Measurements from ENCODE around the gene CHN2. TPM values are rescaled to one million over a fixed set of nuclear protein-coding genes. Genes with fewer than 3 reads are reported as not detected.

Gene CHN2
- total RNA-seq, 1 donor from 2014 or later: 36.1 TPM

- TF ChIP-seq, protein P1, sequence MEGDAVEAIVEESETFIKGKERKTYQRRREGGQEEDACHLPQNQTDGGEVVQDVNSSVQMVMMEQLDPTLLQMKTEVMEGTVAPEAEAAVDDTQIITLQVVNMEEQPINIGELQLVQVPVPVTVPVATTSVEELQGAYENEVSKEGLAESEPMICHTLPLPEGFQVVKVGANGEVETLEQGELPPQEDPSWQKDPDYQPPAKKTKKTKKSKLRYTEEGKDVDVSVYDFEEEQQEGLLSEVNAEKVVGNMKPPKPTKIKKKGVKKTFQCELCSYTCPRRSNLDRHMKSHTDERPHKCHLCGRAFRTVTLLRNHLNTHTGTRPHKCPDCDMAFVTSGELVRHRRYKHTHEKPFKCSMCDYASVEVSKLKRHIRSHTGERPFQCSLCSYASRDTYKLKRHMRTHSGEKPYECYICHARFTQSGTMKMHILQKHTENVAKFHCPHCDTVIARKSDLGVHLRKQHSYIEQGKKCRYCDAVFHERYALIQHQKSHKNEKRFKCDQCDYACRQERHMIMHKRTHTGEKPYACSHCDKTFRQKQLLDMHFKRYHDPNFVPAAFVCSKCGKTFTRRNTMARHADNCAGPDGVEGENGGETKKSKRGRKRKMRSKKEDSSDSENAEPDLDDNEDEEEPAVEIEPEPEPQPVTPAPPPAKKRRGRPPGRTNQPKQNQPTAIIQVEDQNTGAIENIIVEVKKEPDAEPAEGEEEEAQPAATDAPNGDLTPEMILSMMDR (IDR thresholded peaks at IDR 0.05; ENCODE audit: borderline replicate concordance): no peak
- DNase-seq: no peak
- H3K36me3 ChIP-seq: peaks cover 7% of the 10 kb centered on the region
- peaks cover 7% of the 10 kb centered on the region for H3K9me3 ChIP-seq (replicated peaks)
- no peak overlapping the region for H3K27ac ChIP-seq (replicated peaks)
- no peak overlapping the region for H3K4me3 ChIP-seq
- H3K4me1 ChIP-seq: no peaks in the 10 kb centered on the region
- H3K27me3 ChIP-seq (ENCODE audit: low read depth): no peaks in the 10 kb centered on the region
- intact Hi-C loops (cut with micrococcal nuclease): no loop called here
Observed at GRCh38 chr7:29311314-29311713, 116.7 kb downstream of the CHN2 start.

DNA sequence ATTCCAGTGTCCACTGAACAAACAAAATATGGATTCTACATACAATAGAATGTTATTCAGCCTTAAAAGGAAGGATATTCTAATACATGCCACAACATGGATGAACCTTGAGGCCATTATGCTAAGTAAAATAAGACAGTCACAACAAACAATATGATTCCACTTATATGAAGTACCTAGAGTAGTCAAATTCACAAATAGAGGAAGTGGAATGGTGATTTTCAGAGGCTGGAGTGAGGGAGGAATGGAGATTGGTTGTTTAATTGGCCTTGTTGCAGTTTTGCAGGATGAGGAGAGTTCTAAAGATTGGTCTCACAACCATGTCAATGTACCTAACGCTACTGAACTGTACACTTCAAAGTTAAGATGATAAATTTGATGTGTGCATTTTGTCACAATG is 119.6 kb downstream of the CHN2 start:
- no peak overlapping the region for H3K27ac ChIP-seq (replicated peaks)
- no peak for DNase-seq
- no peaks in the 10 kb centered on the region for H3K27me3 ChIP-seq (ENCODE audit: low read depth)
- no peaks in the 10 kb centered on the region for H3K4me1 ChIP-seq
- H3K9me3 ChIP-seq (replicated peaks): peaks cover 7% of the 10 kb centered on the region
- no peak overlapping the region for H3K4me3 ChIP-seq
- peaks cover 7% of the 10 kb centered on the region for H3K36me3 ChIP-seq
- TF ChIP-seq, protein P1 (IDR thresholded peaks at IDR 0.05; ENCODE audit: borderline replicate concordance): no peak
- intact Hi-C loops (cut with micrococcal nuclease): no loop called here

- Histone ChIP-seq H3K9me3 (replicated peaks) (peaks cover 6% of the 10 kb centered on the region), H3K4me3 (no peak overlapping the region), H3K27ac (replicated peaks) (no peak overlapping the region), H3K4me1 (no peaks in the 10 kb centered on the region), H3K27me3 (ENCODE audit: low read depth) (no peaks in the 10 kb centered on the region), H3K36me3 (peaks cover 4% of the 10 kb centered on the region)
- no peak for DNase-seq
- intact Hi-C loops (cut with micrococcal nuclease): no loop called here
- TF ChIP-seq, protein P1 (IDR thresholded peaks at IDR 0.05; ENCODE audit: borderline replicate concordance): no peak
Observed at GRCh38 chr7:29315122-29315891, 120.7 kb downstream of the CHN2 start.

GRCh38 chr7:29315892-29316270 is 121.3 kb downstream of the CHN2 start:
- H3K27me3 ChIP-seq (ENCODE audit: low read depth): no peaks in the 10 kb centered on the region
- no peaks in the 10 kb centered on the region for H3K4me1 ChIP-seq
- peaks cover under 1% of the 10 kb centered on the region for H3K9me3 ChIP-seq (replicated peaks)
- no peaks in the 10 kb centered on the region for H3K36me3 ChIP-seq
- H3K27ac ChIP-seq (replicated peaks): no peak overlapping the region
- TF ChIP-seq, protein P1 (IDR thresholded peaks at IDR 0.05; ENCODE audit: borderline replicate concordance): no peak
- intact Hi-C loops (cut with micrococcal nuclease): no loop called here
- DNase-seq: no peak
- H3K4me3 ChIP-seq: no peak overlapping the region

DNA sequence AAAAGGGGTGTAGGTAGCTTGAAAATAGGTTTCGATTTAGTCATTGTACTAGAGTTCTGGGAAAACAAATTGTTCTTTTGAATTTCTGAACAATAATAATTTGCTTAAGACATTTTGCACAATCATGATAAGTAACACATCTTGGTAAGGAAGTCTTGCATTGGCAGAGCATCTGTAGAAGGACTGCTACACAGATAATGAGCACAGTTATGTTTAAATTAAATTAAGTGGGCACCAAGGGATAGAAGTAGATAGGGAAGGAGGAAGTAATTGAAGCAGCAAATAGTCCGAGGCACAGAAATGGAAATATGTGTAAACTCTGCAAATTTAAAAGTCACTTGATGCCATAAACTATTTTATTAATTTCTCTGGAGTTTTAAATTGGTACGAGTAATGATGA is 122.4 kb downstream of the CHN2 start:
- TF ChIP-seq, protein P1 (IDR thresholded peaks at IDR 0.05; ENCODE audit: borderline replicate concordance): no peak
- no peak overlapping the region for H3K4me3 ChIP-seq
- no peak for DNase-seq
- no peaks in the 10 kb centered on the region for H3K4me1 ChIP-seq
- no peaks in the 10 kb centered on the region for H3K9me3 ChIP-seq (replicated peaks)
- H3K27me3 ChIP-seq (ENCODE audit: low read depth): no peaks in the 10 kb centered on the region
- intact Hi-C loops (cut with micrococcal nuclease): no loop called here
- no peak overlapping the region for H3K27ac ChIP-seq (replicated peaks)
- H3K36me3 ChIP-seq: no peaks in the 10 kb centered on the region
